ENCODE measurements around the gene OR1F1.
A peak's percentile ranks its signal among the peaks of the same experiment; 100 is the strongest.
"Not testable (repeated sequence)": the region's sequence is repeated elsewhere in the genome, so short reads cannot be mapped to it uniquely, and the experiment has no call there.

Gene OR1F1

DNA sequence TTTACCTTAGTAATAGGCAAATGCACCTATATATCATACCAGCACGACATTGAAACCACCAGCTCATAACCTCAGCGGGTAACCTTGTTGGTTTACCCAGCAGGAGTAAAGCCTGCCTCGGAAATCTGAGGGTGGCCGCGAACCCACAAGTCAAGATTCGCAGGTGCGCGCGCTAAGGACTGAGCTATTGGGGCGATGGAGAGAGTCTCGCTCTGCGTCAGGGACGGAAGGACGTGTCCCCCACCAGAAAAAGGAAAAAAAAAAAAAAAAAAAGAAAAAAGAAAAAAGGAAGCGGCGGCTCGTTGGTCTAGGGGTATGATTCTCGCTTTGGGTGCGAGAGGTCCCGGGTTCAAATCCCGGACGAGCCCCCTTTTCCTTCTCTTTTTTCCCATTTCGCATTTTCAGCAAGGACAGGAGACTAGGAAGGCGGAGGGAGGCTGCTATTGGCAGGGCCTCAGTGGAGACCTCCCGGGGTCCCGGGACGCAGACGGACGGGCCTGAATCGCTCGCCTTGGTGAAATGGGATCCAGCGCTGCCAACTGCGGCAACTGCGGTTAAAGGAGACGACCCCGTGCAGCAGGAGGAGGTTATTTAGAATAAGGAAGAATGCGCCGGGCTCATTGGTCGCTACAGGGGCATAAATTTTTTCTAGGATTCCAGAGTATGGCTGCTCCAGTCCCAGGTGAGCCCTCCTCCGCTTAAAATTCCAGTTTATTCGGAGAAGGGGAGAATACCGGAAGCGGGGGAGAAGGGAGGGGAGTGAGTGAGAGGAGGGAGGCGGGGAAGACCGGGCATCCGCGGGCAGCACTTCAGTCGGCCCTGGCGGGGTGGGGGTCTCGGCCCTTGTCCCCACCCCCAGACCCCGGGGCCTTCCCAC lies at the start of gene OR1F1:
Gene OR1F1 (plus strand): TSS at position 407 of the 877 bp plus-strand sequence.
- FAIRE-seq, result peak; percentile 83
- no peak for DNase-seq (ENCODE audit: insufficient read length, low spot score)

DNA sequence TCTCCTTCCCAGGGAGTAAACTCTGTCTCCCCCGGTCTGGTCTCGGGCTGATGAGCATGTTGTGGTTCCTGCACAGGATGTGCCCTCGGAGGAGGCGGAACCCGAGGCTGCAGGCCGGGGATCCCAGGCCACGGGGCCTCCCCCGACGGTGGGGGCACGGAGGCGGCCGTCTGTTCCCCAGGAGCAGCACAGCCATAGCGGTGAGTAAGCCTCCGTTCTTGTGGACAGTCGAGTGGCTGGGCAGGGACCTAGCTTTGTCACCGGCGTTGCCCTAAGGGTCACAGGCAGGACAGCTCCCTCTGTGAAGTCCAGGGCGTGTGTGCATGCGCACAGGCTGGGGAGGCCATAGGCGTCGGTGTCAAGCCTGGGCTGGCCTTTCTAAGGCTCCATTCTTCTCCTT lies 49.7 kb upstream of the OR1F1 start:
- DNase-seq (ENCODE audit: insufficient read length, low spot score), result no peak
- FAIRE-seq, result no peak

DNA sequence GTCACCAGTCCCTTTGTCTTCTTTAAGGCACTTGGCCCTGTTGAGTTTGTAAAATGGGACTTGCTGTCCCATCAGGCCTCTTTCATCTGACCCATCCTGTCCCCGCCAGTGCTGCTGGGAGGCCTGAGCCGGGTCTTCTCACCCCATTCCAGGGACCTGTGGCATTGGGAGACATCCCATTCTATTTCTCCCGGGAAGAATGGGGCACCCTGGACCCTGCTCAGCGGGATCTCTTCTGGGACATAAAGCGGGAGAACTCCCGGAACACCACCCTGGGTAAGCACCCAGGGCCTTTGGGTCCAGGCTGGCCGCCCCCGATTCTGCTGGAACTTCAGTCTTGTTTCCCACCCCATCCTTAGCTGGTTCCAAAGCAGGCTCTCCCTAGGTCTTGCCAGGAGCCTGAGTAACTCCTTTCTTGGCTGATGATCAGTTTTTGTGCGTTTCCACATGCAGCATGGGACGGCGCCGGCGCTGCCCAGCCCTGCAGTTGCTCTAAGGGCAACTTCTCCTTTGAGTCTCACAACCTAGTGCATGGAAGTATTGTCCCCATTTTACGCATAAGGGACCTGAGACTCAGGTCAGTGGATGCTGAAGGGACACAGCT lies 49.1 kb upstream of the OR1F1 start:
- DNase-seq (ENCODE audit: insufficient read length, low spot score) (peak; percentile 4), FAIRE-seq (no peak)

DNA sequence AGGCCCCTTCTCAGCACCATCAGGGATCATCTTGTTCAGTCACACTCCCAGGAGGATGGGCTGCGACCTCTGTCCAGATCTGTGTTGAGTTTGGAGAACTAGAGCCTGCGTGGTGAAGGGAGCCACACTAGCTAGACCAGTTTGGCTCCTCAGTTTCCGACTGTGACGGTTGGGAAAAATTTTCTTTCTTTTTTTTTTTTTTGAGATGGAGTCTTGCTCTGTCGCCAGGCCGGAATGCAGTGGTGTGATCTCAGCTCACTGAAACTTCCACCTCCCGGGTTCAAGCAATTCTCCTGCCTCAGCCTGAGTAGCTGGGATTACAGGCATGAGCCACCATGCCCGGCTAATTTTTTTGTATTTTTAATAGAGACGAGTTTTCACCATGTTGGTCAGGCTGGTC lies 48.4 kb upstream of the OR1F1 start:
- FAIRE-seq; DNase-seq (ENCODE audit: insufficient read length, low spot score): not testable (repeated sequence)

DNA sequence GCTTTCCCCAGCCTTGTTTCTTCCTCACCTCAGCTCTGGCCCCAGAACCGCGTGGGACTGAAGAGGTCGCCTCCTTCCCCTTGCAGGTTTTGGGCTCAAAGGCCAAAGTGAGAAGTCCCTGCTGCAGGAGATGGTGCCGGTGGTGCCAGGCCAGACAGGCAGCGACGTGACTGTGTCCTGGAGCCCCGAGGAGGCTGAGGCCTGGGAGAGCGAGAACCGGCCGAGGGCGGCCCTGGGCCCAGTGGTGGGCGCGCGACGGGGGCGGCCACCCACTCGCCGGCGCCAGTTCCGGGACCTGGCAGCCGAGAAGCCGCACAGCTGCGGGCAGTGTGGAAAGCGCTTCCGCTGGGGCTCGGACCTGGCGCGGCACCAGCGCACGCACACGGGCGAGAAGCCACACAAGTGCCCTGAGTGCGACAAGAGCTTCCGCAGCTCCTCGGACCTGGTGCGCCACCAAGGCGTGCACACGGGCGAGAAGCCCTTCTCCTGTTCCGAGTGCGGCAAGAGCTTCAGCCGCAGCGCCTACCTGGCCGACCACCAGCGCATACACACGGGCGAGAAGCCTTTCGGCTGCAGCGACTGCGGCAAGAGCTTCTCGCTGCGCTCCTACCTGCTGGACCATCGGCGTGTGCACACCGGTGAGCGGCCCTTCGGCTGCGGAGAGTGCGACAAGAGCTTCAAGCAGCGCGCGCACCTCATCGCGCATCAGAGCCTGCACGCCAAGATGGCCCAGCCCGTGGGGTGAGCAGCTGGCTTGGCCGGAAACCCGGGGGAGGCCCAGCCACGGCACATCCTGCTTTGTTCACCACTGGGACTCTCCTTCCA lies 47.2 kb upstream of the OR1F1 start:
- FAIRE-seq (no peak), DNase-seq (ENCODE audit: insufficient read length, low spot score) (no peak)

DNA sequence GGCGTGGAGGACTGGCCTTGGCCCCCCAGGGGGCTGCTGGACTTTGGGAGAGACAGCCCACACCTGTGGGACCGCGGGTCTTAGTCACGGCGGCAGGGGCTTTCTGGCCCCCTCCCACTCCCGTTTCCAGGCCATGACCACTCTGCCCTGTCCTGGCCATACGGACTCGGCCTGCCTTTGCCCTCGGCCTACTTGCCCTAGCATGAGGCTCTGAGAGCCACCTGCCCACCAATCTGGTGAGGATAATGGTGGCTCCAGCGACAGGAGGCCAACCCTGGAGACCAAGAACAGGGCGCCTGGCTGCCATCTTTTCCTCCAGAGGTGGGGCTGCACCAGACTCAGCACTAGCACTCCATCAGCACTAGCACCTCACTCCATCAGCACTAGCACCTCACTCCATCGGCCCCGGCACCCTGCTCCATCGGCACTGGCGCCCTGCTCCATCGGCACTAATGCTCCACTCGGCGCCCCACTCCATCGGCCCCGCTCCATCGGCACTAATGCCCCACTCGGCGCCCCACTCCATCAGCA lies 46.2 kb upstream of the OR1F1 start:
- no peak for DNase-seq (ENCODE audit: insufficient read length, low spot score)
- FAIRE-seq, result no peak

DNA sequence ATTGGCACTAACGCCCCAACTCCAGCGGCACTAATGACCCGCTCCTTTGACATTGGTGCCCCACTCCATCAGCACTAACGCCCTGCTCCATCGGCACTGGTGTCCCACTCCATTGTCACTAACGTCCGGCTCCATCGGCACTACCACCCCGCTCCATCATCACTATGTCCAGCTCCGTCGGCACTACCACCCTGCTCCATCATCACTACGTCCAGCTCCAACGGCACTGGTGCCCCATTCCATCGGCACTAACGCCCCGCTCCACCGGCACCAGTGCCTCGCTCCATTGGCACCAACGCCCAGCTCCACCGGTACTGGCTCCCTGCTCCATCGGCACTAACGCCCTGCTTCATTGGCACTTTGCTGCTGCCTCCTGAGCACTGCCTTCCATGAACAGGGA lies 45.7 kb upstream of the OR1F1 start:
- FAIRE-seq, result no peak
- no peak for DNase-seq (ENCODE audit: insufficient read length, low spot score)

DNA sequence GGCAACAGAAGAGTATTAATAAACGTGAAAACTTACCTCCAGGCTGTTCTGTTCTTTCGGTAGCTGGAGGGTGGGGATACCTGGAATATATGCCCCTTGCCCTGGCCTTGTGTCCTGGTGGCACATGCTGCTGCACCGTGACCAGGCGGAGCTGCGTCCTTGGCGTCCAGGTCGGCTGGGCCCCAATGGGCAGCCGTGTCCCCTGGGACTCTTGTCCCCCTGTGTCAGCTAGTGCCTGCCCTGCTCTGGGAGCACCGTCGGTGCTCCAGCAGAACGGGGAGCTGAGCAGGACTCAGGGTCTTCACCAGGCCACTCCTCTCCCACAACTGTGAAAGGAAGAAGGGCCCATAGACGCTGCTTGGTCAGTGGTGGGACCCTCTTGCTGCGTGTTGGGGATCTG lies 45.2 kb upstream of the OR1F1 start:
- DNase-seq (ENCODE audit: insufficient read length, low spot score) (no peak), FAIRE-seq (no peak)

DNA sequence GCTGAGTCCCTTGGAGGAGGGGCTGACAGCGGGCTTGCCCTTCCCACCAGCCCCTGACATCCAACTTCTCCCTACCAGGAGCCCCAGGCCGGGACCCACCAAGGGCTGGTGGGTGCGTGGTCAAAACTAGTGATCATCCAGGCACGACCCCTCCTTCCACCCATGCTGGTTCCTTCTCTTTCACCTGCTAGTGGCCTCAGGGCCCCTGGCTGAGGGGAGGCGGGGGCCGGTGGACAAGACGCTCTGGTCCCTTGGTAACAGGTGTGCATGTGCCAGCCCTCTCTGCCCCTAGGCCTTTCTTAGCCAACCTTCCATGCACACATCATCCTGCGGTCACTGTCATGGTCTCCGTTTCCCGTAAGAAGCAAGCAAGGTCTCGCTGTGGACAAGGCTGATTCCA lies 44.8 kb upstream of the OR1F1 start:
- no peak for FAIRE-seq

DNA sequence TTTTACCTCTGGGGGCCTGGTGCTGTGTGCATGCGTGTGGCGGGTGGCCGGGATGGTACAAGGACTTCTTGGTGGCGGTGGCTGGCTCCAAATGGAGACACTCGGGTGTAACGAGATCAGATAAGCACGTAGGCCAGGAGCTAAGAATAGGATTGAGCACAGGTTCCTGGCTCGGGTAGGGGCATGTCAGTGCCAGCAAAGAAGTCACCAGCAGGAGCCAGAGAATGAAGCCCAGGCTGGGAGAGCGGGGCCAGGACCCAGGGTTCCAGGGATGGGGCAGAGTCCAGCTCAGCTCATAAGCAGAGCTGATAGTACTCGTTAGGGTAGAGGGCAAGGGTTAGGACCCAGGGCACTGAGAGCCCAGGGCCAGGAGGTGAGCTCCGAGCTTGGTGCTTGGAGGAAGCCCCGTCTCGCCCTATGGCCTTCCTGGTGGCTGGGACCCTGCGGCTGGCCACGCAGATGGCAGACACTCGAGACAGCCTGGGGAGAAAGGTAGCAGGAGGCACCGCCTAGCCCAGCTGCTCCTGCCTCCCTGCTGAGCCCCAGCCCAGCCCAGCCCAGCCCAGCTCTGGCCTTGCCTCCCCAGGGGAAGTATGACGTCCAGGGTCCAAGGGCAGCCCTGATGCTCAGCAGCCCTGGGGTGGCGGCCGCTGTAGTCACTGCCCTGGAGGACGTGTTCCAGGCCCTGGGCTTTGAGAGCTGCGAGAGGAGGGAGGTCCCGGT lies 44.2 kb upstream of the OR1F1 start:
- DNase-seq (ENCODE audit: insufficient read length, low spot score) (no peak), FAIRE-seq (no peak)

More for the DNA sequence above, 44.8 kb upstream of the OR1F1 start:
- DNase-seq (ENCODE audit: insufficient read length, low spot score), result no peak

DNA sequence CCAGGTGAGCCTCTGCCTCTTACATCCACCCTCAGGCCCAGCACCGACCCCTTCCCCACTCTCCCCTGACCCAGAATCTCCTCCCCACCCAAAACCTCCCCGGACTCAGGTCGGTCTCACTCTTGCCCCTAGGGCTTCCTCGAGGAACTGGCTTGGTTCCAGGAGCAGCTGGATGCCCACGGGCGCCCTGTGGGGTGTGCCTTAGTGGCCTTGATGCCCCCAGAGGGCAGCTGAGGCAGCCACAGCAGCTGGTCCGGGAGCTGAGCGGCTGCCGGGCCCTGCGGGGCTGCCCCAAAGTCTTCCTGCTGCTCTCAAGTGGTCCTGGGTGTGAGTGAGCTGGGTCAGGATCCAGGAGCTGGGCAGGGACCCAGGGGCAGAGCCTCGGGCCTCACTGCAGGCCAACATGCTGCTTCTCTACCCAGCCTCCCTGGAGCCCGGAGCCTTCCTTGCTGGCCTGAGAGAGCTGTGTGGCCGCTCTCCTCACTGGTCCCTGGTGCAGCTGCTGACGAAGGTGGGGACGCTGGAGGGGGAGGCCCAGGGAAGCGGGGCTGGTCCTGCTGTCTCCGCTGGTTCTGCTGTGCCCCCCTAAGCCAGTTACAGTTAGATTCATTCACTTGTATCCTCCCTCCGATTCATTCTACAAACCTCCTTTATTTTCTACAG lies 43.6 kb upstream of the OR1F1 start:
- FAIRE-seq, result no peak
- DNase-seq (ENCODE audit: insufficient read length, low spot score), result no peak

DNA sequence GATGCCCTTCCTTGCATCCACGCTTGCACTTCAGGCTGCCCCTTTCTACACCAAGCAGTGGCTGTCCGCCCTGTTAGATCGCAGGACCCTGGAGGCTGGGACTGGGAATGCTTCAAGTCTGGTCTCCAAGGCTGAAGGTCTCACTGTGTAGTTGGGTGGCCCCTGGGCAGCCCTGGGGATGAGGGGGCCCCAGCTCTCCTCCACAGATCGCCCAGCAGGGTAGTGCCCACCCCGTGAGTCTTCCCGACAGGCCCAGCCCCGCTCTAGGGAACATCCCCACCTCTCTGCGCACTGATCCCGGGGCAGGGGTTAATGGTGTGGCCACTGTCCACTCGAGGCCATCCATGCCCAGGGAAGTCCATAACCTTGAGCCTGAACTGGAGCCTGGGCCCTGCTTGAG lies 42.9 kb upstream of the OR1F1 start:
- DNase-seq (ENCODE audit: insufficient read length, low spot score) (no peak), FAIRE-seq (no peak)

DNA sequence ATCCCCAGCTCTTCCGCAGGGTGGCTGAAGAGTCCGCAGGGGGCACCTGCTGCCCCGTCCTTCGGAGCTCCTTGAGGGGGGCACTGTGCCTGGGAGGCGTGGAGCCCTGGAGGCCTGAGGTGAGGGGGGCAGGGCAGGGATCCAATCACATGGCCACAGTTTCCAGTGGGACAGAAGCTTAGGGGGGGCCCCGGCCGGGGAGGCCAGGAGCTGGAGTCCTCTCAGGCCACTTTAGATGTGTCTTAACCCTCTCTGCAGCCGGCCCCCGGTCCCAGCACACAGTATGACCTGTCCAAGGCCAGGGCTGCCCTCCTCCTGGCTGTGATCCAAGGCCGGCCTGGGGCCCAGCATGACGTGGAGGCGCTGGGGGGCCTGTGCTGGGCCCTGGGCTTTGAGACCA lies 42.3 kb upstream of the OR1F1 start:
- DNase-seq (ENCODE audit: insufficient read length, low spot score), result no peak
- no peak for FAIRE-seq

DNA sequence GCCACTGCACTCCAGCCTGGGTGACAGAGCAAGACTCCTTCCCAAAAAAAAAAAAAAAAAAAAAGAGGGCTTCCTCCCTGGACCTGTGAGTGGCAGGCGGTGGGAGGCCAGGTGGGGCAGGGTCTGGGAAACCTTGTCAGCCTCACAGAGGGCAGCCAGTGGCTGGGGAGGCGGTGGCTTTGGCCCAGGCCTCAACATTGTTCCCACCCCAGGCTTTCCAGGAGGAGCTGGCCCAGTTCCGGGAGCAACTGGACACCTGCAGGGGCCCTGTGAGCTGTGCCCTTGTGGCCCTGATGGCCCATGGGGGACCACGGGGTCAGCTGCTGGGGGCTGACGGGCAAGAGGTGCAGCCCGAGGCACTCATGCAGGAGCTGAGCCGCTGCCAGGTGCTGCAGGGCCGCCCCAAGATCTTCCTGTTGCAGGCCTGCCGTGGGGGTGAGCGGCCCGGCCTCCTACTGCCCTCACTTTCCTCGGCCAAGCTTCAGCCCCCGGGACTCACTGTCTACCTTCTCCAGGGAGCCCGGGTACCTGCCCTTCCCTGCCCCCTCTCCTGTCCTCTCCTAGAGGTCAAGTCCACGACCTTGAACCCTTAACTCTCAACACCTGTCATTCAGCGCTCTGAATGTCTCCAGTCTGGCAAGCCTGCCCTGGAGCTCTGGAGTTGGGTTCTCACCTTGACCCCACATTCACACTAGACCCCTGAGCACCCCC lies 40.8 kb upstream of the OR1F1 start:
- DNase-seq (ENCODE audit: insufficient read length, low spot score), result no peak
- FAIRE-seq, result no peak

DNA sequence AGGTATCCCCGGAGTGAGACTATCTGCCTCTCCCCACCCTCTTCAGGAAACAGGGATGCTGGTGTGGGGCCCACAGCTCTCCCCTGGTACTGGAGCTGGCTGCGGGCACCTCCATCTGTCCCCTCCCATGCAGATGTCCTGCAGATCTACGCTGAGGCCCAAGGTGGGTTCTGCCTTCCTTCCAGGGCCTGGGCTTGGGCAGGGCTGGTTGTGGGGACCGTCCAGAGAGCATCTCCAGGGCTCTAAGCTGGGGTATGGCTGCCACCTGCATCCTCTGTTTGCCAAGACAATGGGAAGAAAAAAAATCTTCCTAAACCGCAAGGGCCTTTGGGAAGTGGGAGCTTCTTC lies 40.3 kb upstream of the OR1F1 start:
- DNase-seq (ENCODE audit: insufficient read length, low spot score) (no peak), FAIRE-seq (no peak)

DNA sequence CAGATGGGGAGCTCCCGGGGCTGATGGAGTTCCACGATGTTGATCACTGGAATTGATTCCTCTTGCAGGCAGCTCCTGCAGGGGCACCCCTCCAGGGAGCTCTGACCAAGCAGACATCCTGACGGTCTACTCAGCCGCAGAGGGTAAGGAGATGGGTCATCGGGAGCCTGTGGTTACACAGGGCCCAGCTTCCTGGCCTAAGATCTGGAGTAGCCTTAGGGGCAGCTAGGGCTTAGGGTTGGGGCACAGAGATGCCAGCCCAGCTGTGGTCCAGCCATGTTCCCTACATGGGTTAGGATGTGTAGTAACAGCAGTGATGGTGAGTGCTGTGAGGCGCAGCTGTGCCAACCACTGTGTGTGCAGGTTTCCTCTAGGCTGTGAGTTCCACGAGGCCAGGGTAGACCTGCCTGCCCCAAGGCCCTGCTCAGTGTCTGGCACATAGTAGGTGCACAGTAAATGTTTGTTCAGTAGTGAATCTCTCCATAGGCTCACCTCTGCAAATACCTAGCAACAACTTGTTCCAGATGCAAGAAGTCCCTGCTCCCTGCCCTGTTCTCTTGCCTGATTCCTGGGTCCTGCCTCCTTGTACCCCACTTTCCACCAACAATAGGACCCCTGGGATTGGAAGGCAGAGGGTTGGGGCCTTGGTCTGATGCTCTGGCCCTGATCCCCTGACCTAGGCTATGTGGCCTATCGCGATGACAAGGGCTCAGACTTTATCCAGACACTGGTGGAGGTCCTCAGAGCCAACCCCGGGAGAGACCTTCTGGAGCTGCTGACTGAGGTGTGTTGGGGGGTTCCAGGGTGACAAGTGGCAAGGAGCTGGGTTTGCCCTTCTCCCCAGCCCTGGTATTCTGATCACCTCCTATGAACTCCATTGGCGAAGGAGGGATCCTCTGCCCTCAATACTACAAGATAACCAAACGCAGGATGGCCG lies 39.5 kb upstream of the OR1F1 start:
- DNase-seq (ENCODE audit: insufficient read length, low spot score), result no peak

DNA sequence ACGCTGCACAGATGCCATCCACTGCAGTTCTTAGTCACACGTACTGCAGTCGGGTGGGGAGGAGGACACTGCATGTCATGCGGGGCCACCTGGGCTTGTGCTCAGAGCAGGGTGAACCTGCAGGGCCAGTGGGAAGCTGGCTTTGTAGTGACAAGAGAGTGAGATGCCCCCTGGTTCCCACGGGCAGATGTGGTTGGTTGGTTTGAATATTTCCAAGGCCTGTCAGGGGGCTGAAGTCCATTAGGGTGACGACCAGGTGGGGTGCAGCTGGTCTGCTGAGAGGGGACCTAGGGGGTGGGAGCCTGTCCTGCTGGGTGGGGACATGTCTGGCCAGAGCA lies 38.8 kb upstream of the OR1F1 start:
- FAIRE-seq (no peak), DNase-seq (ENCODE audit: insufficient read length, low spot score) (no peak)

More for the DNA sequence above, 39.5 kb upstream of the OR1F1 start:
- FAIRE-seq, result no peak

DNA sequence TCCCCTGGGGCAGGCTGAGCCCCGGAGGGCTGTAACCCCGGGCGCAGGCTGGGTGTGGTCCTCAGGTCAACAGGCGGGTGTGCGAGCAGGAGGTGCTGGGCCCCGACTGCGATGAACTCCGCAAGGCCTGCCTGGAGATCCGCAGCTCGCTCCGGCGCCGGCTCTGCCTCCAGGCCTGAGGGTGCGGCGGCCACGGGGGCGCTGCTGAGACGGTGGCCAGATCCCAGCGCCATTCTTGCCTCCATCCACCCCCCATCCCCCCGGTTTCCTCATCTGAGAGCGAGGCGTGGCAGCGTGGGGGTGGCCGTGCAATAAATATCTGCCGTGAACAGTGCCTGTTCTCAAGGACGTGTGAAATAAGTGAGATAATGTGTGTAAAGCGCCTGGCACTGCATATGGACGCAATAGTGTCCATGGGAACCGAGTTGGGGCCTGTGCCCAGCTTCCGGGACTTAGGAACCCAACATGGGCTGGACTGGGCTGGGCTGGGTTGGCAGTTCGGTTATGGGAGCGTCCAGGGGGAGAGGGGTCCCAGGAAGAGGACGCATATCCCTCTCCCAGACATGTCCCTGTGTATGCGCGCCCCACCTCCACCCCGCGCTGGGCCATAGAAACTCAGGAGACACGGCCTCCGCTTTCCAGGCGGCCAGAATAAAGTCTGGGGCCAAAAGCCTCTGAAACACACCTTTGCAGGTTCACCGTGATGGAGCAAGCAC lies 38.2 kb upstream of the OR1F1 start:
- FAIRE-seq (peak; percentile 56), DNase-seq (ENCODE audit: insufficient read length, low spot score) (no peak)
